NT2/D1 (cell line): ENCODE data around the gene GRM7.

ENCODE experiments used
- SUZ12 ChIP-seq: IDR thresholded peaks from 2 replicates; pipeline ENCODE4 v1.6.1; 2011; ENCODE audit not compliant: insufficient read length, insufficient read depth; ENCODE audit errors: extremely low read depth
- YY1 ChIP-seq: IDR thresholded peaks from 2 replicates; pipeline ENCODE4 v1.6.1; 2011; ENCODE audit not compliant: insufficient read length, insufficient read depth
- ZNF274 ChIP-seq: IDR thresholded peaks from 2 replicates; pipeline ENCODE4 v1.6.1; 2011; ENCODE audit warnings: mild to moderate bottlenecking, low read depth, low read length

GRCh38 chr3:7188551-7188950 is 327.6 kb downstream of the GRM7 start:
- TF ChIP-seq ZNF274 (no peak), SUZ12 (no peak), YY1 (no peak)
